Ectodermal cell (in vitro differentiated cells): ENCODE data around the gene CARNS1.
A peak's percentile ranks its signal among the peaks of the same experiment; 100 is the strongest.

Experiments
- H3K27ac ChIP-seq: 2 replicates; pipeline ENCODE4 v1.7.0; 2013; ENCODE audit warnings: mild to moderate bottlenecking, low read depth, low read length; ENCODE audit not compliant: insufficient read depth, poor library complexity, severe bottlenecking
- H3K27me3 ChIP-seq: 2 replicates; pipeline ENCODE4 v1.7.0; 2013; ENCODE audit warnings: mild to moderate bottlenecking, low read length; ENCODE audit not compliant: insufficient read depth, control insufficient read depth, poor library complexity, severe bottlenecking
- H3K36me3 ChIP-seq: one replicate; pipeline ENCODE4 v1.7.0; 2013; ENCODE audit warnings: low read length; ENCODE audit not compliant: control insufficient read depth, insufficient read depth
- H3K4me1 ChIP-seq: one replicate; pipeline ENCODE4 v1.7.0; 2013; ENCODE audit warnings: low read length; ENCODE audit not compliant: control insufficient read depth, insufficient read depth
- H3K4me3 ChIP-seq: 2 replicates; pipeline ENCODE4 v1.7.0; 2013; ENCODE audit warnings: low read depth, low read length, control low read depth; ENCODE audit not compliant: insufficient read depth
- H3K9me3 ChIP-seq: 2 replicates; pipeline ENCODE4 v1.7.0; 2013; ENCODE audit warnings: mild to moderate bottlenecking, low read length, moderate library complexity; ENCODE audit not compliant: control insufficient read depth
- WGBS, 2 experiments: methylation state at CpG; one replicate each; pipeline ENCODE4 v1.1.7; 2013; ENCODE audit warnings: missing lambda C conversion rate in 2 of 2; 5-methylcytosine and 5-hydroxymethylcytosine counted together

Gene CARNS1

GRCh38 chr11:67390947-67391303 lies 24.6 kb upstream of the CARNS1 start:
- 30% methylated on average over 15 of the region's 15 CpGs for WGBS, 2 experiments
- Histone ChIP-seq H3K4me3 (peak overlapping the region; percentile 91), H3K9me3 (no peaks in the 10 kb centered on the region), H3K36me3 (no peaks in the 10 kb centered on the region), H3K27me3 (peaks cover 9% of the 10 kb centered on the region), H3K27ac (no peak overlapping the region), H3K4me1 (peaks cover 3% of the 10 kb centered on the region)

GRCh38 chr11:67391304-67392182 lies 23.9 kb upstream of the CARNS1 start, which contains the start of gene RAD9A:
TSS of gene RAD9A (plus strand) at chr11:67391986. CDS start at chr11:67392045, 59 bp downstream.
- Histone ChIP-seq H3K27ac (peak within 1 kb of the TSS; percentile 64), H3K36me3 (no peaks in the 10 kb centered on the region), H3K9me3 (no peaks in the 10 kb centered on the region), H3K4me1 (peaks cover 3% of the 10 kb centered on the region), H3K4me3 (peak within 1 kb of the TSS; percentile 91), H3K27me3 (peaks cover 9% of the 10 kb centered on the region)
- WGBS, 2 experiments, result 0 to 1% methylated on average over 75 of the region's 75 CpGs

- peaks cover 4% of the 10 kb centered on the region for H3K27me3 ChIP-seq
- H3K4me3 ChIP-seq, result peak overlapping the region; percentile 91
- H3K4me1 ChIP-seq, result peaks cover 3% of the 10 kb centered on the region
- no peaks in the 10 kb centered on the region for H3K9me3 ChIP-seq
- H3K36me3 ChIP-seq, result no peaks in the 10 kb centered on the region
- WGBS, 2 experiments, result 12 to 16% methylated on average over 31 of the region's 31 CpGs
- no peak overlapping the region for H3K27ac ChIP-seq
Observed at GRCh38 chr11:67392183-67392715, 23.2 kb upstream of the CARNS1 start.

- H3K4me1 ChIP-seq, result peaks cover 3% of the 10 kb centered on the region
- H3K27me3 ChIP-seq, result no peaks in the 10 kb centered on the region
- no peak overlapping the region for H3K4me3 ChIP-seq
- no peak overlapping the region for H3K27ac ChIP-seq
- H3K9me3 ChIP-seq, result no peaks in the 10 kb centered on the region
- WGBS, 2 experiments, result 96% methylated on average over 18 of the region's 18 CpGs
- peaks cover 12% of the 10 kb centered on the region for H3K36me3 ChIP-seq
Observed at GRCh38 chr11:67393437-67393836, 22.0 kb upstream of the CARNS1 start.

GRCh38 chr11:67393990-67394389 lies 21.5 kb upstream of the CARNS1 start:
- peaks cover 17% of the 10 kb centered on the region for H3K36me3 ChIP-seq
- H3K27me3 ChIP-seq, result no peaks in the 10 kb centered on the region
- H3K4me1 ChIP-seq, result peaks cover 3% of the 10 kb centered on the region

GRCh38 chr11:67395555-67396258 lies 19.8 kb upstream of the CARNS1 start:
- no peak overlapping the region for H3K27ac ChIP-seq
- 92 to 95% methylated on average over 19 of the region's 19 CpGs for WGBS, 2 experiments
- no peaks in the 10 kb centered on the region for H3K27me3 ChIP-seq
- peaks cover 17% of the 10 kb centered on the region for H3K36me3 ChIP-seq
- no peaks in the 10 kb centered on the region for H3K9me3 ChIP-seq
- no peak overlapping the region for H3K4me3 ChIP-seq
- peaks cover 3% of the 10 kb centered on the region for H3K4me1 ChIP-seq

More at GRCh38 chr11:67393990-67394389, 21.5 kb upstream of the CARNS1 start:
- no peaks in the 10 kb centered on the region for H3K9me3 ChIP-seq
- no peak overlapping the region for H3K4me3 ChIP-seq
- 89 to 95% methylated on average over 5 of the region's 5 CpGs for WGBS, 2 experiments
- H3K27ac ChIP-seq, result no peak overlapping the region

GRCh38 chr11:67396259-67396581 lies 19.3 kb upstream of the CARNS1 start:
- H3K4me1 ChIP-seq, result peaks cover 3% of the 10 kb centered on the region
- no peaks in the 10 kb centered on the region for H3K9me3 ChIP-seq
- H3K27me3 ChIP-seq, result no peaks in the 10 kb centered on the region
- no peak overlapping the region for H3K4me3 ChIP-seq
- 95% methylated on average over 7 of the region's 7 CpGs for WGBS, 2 experiments
- H3K27ac ChIP-seq, result no peak overlapping the region
- H3K36me3 ChIP-seq, result peaks cover 17% of the 10 kb centered on the region

- Histone ChIP-seq H3K4me1 (peaks cover 3% of the 10 kb centered on the region), H3K4me3 (no peak overlapping the region), H3K27ac (no peak overlapping the region), H3K9me3 (no peaks in the 10 kb centered on the region), H3K27me3 (no peaks in the 10 kb centered on the region), H3K36me3 (peaks cover 17% of the 10 kb centered on the region)
- 87% methylated on average over 13 of the region's 13 CpGs for WGBS, 2 experiments
Observed at GRCh38 chr11:67396587-67397389, 18.7 kb upstream of the CARNS1 start.

GRCh38 chr11:67397536-67397935 lies 17.9 kb upstream of the CARNS1 start:
- peaks cover 17% of the 10 kb centered on the region for H3K36me3 ChIP-seq

More at GRCh38 chr11:67397536-67397935, 17.9 kb upstream of the CARNS1 start:
- H3K4me3 ChIP-seq, result no peak overlapping the region
- H3K4me1 ChIP-seq, result peaks cover 1% of the 10 kb centered on the region
- WGBS, 2 experiments, result 91 to 92% methylated on average over 6 of the region's 6 CpGs
- no peak overlapping the region for H3K27ac ChIP-seq
- H3K27me3 ChIP-seq, result no peaks in the 10 kb centered on the region
- H3K9me3 ChIP-seq, result no peaks in the 10 kb centered on the region
